SK-N-SH treated with all-trans-retinoic acid at 6 μM for 48 hours (cell line): ENCODE results near the gene ATXN10.

Experiments
- ISL1 ChIP-seq: fragments of 250-450 bp; sonication (Bioruptor Pico); IDR thresholded peaks from 2 replicates; pipeline ENCODE4 v2.1.2; 2022; ENCODE audit warnings: mild to moderate bottlenecking, moderate library complexity
- ZFP3 ChIP-seq: fragments of 250-450 bp; sonication (Bioruptor Pico); IDR thresholded peaks from 2 replicates; pipeline ENCODE4 v1.5.0; 2020; ENCODE audit warnings: mild to moderate bottlenecking, moderate library complexity
- ZNF70 ChIP-seq: fragments of 450-650 bp; formaldehyde crosslinking; IDR thresholded peaks from 2 replicates; pipeline ENCODE4 v1.5.0; 2020; ENCODE audit warnings: mild to moderate bottlenecking, moderate library complexity

GRCh38 chr22:45771057-45771456, 99.4 kb downstream of the ATXN10 start:
- TF ChIP-seq ZFP3 (CRISPR knock-in tag): no peak
- no peak for TF ChIP-seq ISL1
- TF ChIP-seq ZNF70 (CRISPR knock-in tag): no peak
